Ascending aorta (tissue), 2 donors: Measurements from ENCODE around the gene SMC5. TPM values are rescaled to one million over a fixed set of nuclear protein-coding genes. Genes with fewer than 3 reads are reported as not detected.
A peak's percentile ranks its signal among the peaks of the same experiment; 100 is the strongest.

Source experiments
- DNase-seq, 2 donors: peaks; one replicate each; pipeline ENCODE4 v3.0.0-alpha.2; 2019; ENCODE audit warnings: low spot score in 2 of 2
- H3K27ac ChIP-seq, 2 donors: fragments of 200-600 bp; sonication (generic); one replicate each; pipeline ENCODE4 v1.5.1; 2016 to 2017; ENCODE audit warnings: mild to moderate bottlenecking in 1 of 2
- H3K27me3 ChIP-seq: fragments of 200-600 bp; sonication (generic); one replicate; pipeline ENCODE4 v1.5.1; 2017
- H3K36me3 ChIP-seq, 2 donors: fragments of 200-600 bp; sonication (generic); one replicate each; pipeline ENCODE4 v1.5.1; 2016
- H3K4me1 ChIP-seq, 2 donors: fragments of 200-600 bp; sonication (generic); one replicate each; pipeline ENCODE4 v1.5.1; 2016 to 2017; ENCODE audit warnings: mild to moderate bottlenecking in 1 of 2
- H3K4me3 ChIP-seq, 2 donors: fragments of 200-600 bp; sonication (generic); one replicate each; pipeline ENCODE4 v1.5.1; 2016 to 2017; ENCODE audit warnings: mild to moderate bottlenecking in 1 of 2
- H3K9me3 ChIP-seq, 2 donors: fragments of 200-600 bp; sonication (generic); one replicate each; pipeline ENCODE4 v1.5.1; 2016
- CTCF ChIP-seq, 3 experiments: fragments of 200-600 bp in 2 of 3; fragments of 450-650 bp in 1 of 3; sonication (generic) in 2 of 3; IDR thresholded peaks; one replicate each; pipeline ENCODE4 v1.5.1; 2016 to 2019; ENCODE audit warnings: antibody characterized with exemption in 3 of 3, mild to moderate bottlenecking in 1 of 3, moderate library complexity in 1 of 3
- intact Hi-C: fragments of 100-400 bp; cut with DNase I; formaldehyde crosslinking; loops from one replicate; pipeline ENCODE4 v1.15.1; 2023
- total RNA-seq: library from RNA; depleted of rRNA; stranded (reverse); fragments of >200 nt; gene quantifications from one replicate; pipeline ENCODE4 v1.1.0, GENCODE V29; 2016

Gene SMC5
- total RNA-seq, 1 donor from 2014 or later: 13.9 TPM

DNA sequence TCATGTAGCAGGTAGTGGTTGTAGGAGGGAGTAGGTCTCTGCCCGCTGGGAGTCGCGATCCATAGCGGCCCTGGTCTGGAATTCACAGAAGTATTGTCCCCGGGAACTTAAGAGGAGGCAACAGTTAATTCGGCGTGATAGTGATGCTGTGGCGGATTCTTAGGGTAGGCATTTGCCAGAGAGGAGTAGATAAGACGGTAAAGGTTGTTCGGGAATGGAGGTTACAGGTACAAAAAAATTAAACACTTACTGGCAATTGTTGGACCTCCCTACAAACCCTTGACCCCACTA is 679 bp downstream of the SMC5 start:
- intact Hi-C loops: loop anchor here (2.0 to 10.0 kb wide), 5 partner anchors 153 to 1645 kb away; partner anchors contain the start of gene KLF9
- no peaks in the 10 kb centered on the region for H3K27me3 ChIP-seq
- no peak for DNase-seq
- H3K27ac ChIP-seq: peak overlapping the region; percentile 84 to 96
- H3K36me3 ChIP-seq: peaks cover 3 to 7% of the 10 kb centered on the region in 2 donors
- H3K4me1 ChIP-seq: peaks cover 6 to 43% of the 10 kb centered on the region in 2 donors
- no peaks in the 10 kb centered on the region for H3K9me3 ChIP-seq
- no peak for TF ChIP-seq CTCF (IDR thresholded peaks at IDR 0.05)
- peak overlapping the region; percentile 75 to 98 for H3K4me3 ChIP-seq

GRCh38 chr9:70260007-70260443 is 1.2 kb downstream of the SMC5 start:
- peak overlapping the region; percentile 75 to 98 for H3K4me3 ChIP-seq
- no peaks in the 10 kb centered on the region for H3K9me3 ChIP-seq
- peaks cover 9 to 13% of the 10 kb centered on the region in 2 donors for H3K36me3 ChIP-seq
- H3K27ac ChIP-seq: no peak overlapping the region
- no peaks in the 10 kb centered on the region for H3K27me3 ChIP-seq
- peaks cover 6 to 43% of the 10 kb centered on the region in 2 donors for H3K4me1 ChIP-seq
- no peak for TF ChIP-seq CTCF (IDR thresholded peaks at IDR 0.05)
- intact Hi-C loops: no loop called here
- no peak for DNase-seq

DNA sequence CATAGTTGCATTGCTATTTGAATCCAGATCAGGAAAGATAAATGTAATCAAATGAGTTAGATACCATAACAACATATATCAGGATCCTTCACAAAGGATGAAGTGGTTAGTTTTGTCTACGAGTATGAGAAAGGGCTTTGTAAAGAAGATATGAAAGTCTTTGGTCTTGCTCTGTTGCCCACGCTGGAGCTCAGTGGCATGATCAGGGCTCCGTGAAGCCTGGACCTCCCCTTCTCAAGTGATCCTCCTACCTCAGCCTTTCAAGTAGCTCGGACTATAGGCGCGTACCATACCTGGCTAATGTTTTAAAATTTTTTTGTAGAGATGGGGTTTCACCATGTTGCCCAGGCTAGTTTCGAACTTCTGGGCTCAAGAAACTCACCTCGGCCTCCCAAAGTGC is 1.8 kb downstream of the SMC5 start:
- intact Hi-C loops: no loop called here
- peak overlapping the region; percentile 29 to 75 for H3K4me3 ChIP-seq

GRCh38 chr9:70261131-70261870 is 2.5 kb downstream of the SMC5 start:
- H3K27ac ChIP-seq: no peak overlapping the region
- DNase-seq: no peak
- intact Hi-C loops: no loop called here
- peaks cover 6 to 35% of the 10 kb centered on the region in 2 donors for H3K4me1 ChIP-seq
- no peaks in the 10 kb centered on the region for H3K27me3 ChIP-seq
- peaks cover 12 to 26% of the 10 kb centered on the region in 2 donors for H3K36me3 ChIP-seq
- peak overlapping the region; percentile 29 to 75 for H3K4me3 ChIP-seq
- H3K9me3 ChIP-seq: no peaks in the 10 kb centered on the region
- no peak for TF ChIP-seq CTCF (IDR thresholded peaks at IDR 0.05)

More for the DNA sequence above, 1.8 kb downstream of the SMC5 start:
- Histone ChIP-seq H3K36me3 (peaks cover 12 to 19% of the 10 kb centered on the region in 2 donors), H3K27ac (no peak overlapping the region), H3K27me3 (no peaks in the 10 kb centered on the region), H3K4me1 (peaks cover 6 to 38% of the 10 kb centered on the region in 2 donors), H3K9me3 (no peaks in the 10 kb centered on the region)
- DNase-seq: no peak
- TF ChIP-seq CTCF (IDR thresholded peaks at IDR 0.05): no peak

GRCh38 chr9:70262366-70262765 is 3.6 kb downstream of the SMC5 start:
- H3K27me3 ChIP-seq: no peaks in the 10 kb centered on the region
- H3K36me3 ChIP-seq: peaks cover 17 to 30% of the 10 kb centered on the region in 2 donors
- no peak for TF ChIP-seq CTCF (IDR thresholded peaks at IDR 0.05)
- intact Hi-C loops: no loop called here
- H3K4me3 ChIP-seq: no peak overlapping the region
- no peak overlapping the region for H3K27ac ChIP-seq
- peaks cover 6 to 27% of the 10 kb centered on the region in 2 donors for H3K4me1 ChIP-seq
- no peak for DNase-seq
- no peaks in the 10 kb centered on the region for H3K9me3 ChIP-seq
